Measurements from ENCODE around the gene ANO4.
"Not testable (repeated sequence)": the region's sequence is repeated elsewhere in the genome, so short reads cannot be mapped to it uniquely, and the experiment has no call there.

Gene ANO4

DNA sequence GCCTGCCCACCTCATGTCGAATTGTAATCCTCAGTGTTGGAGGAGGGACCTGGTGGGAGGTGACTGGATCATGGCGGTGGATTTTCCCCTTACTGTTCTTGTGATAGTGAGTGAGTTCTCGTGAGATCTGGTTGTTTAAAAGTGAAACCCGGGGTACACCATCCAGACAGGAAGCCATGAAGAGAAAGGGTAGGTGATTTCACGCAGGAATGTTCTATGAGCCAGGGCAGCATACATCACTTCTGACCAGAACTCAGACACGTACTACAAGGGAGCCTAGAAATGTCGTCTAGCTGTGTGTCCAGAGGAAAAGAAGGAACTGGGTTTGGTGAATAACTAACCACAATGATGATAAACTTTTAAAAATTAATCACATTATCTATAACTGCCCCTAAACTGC lies 80.6 kb downstream of the ANO4 start:
- DNase-seq (ENCODE audit: low spot score) = no peak

DNA sequence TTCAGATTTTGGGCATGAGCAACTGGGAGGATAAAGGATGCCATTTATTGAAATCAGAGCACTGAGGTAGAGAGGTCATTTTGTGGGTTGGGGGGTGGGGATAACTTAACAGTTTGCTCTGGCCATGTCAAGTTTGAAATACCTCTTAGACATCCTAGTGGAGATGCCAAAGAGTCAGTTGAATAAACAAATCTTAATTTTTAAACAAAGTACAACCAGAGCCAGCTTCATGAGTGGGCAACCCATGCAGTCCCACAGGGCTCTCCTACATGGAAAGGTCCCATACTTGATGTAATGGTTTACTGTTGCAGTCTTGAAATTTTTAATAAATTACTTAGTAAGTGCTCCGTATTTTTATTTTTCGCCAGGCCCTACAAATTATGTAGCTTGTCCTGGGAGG lies 81.2 kb downstream of the ANO4 start:
- DNase-seq (ENCODE audit: low spot score) = no peak

- DNase-seq (ENCODE audit: low spot score) = no peak
These were observed 83.2 kb downstream of the ANO4 start for GRCh38 chr12:100877776-100878175.

GRCh38 chr12:100895192-100895591 lies 100.6 kb downstream of the ANO4 start:
- no peak for DNase-seq (ENCODE audit: low spot score)

- DNase-seq (ENCODE audit: low spot score) = no peak
These were observed 101.6 kb downstream of the ANO4 start for GRCh38 chr12:100896192-100896591.

DNA sequence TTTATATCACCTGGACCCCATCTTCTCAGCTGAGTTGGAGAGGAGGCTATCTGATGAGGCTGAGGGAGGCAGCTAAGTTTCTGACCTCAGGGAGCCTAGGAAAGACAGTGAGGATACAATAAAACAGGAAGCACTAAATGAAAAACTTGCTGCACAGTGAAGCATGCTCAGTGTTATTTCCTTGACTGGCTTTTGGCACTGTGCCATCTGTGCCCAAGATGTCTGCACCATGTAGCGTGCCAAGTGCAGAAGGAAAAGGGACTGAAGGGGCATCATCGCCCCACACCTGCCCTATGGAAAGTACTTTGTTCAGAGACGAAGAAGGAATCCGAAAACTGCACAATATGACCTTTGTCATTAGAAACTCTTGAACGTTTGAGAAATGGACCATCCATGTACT lies 102.7 kb downstream of the ANO4 start:
- no peak for DNase-seq (ENCODE audit: low spot score)

DNA sequence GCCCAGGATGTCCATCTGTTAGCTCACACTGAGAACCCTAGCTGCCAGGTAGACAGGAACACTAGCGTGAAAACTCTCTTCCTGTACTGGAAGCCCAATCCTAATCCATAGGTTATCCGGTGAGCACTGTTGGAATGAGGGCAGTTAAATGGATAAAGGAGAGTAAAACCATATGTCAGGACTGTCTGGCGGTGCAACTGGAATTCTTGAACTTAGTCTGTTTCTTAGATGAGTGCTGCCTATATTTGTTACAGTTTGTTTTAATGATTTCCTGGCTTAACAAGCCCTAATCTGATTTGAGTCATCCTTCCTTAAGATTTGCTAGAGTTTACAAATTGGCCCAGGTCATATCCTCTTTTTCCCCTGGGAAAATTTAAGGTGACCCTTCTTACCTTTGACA lies 104.7 kb downstream of the ANO4 start:
- DNase-seq (ENCODE audit: low spot score) = no peak

DNA sequence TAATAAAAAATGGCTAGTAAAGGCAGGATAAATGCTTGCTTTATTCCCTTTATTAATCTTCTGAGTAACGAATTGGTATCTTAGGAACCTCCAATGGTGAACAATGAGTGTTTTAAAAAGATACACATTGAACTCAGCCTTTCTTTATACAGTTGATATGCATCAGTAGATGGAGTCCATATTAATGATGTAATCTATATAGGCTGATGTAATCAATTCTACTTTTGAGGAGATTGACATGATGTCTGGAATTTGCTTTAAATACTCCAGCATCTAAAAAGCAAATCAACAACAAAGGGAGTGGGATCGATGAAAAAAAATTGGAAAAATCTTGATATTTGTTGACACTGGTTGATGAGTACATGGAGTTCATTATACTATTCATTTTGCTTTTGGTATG lies 106.2 kb downstream of the ANO4 start:
- no peak for DNase-seq (ENCODE audit: low spot score)

- DNase-seq (ENCODE audit: low spot score) = no peak
These were observed 106.7 kb downstream of the ANO4 start for GRCh38 chr12:100901266-100901665.

DNA sequence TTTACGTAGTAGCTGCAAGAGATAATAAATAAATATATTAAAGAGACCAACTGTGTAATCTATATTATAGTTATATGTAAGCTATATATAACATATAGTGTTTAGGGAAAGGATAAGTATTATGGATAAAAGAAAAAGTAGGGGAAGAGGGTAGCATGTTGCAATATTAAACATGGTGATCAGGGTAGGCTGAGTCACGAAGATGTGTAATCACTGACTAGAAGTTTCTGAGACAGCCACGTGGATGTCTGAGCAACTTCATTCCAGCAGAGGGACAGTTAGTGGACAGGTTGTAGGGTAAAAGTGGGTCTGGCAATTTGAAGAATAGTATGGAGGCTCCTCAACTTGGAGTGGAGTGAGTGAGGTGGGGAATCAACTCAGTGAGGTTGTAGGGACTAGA lies 109.7 kb downstream of the ANO4 start:
- DNase-seq (ENCODE audit: low spot score) = no peak

DNA sequence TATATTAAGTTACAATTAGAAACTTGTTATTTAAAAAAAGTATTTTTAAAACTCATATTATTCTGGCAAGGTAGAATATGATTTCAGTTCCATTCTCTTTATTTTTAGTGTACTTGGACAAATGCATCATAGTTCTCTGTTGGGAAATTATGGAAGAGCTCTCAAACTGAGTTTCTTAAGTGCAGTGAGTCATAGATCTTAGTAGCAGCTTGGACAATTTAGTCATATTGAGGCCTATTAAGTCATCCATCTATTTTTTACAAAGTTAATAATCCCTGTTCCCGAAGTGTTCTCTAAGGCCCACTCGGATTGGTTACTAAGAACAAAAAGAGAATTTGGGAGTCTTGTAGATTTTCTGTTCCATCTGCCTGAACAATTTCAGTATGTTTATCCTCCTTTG lies 113.9 kb downstream of the ANO4 start:
- DNase-seq (ENCODE audit: low spot score) = no peak

GRCh38 chr12:100913872-100914592 lies 119.5 kb downstream of the ANO4 start:
- DNase-seq (ENCODE audit: low spot score) = no peak

DNA sequence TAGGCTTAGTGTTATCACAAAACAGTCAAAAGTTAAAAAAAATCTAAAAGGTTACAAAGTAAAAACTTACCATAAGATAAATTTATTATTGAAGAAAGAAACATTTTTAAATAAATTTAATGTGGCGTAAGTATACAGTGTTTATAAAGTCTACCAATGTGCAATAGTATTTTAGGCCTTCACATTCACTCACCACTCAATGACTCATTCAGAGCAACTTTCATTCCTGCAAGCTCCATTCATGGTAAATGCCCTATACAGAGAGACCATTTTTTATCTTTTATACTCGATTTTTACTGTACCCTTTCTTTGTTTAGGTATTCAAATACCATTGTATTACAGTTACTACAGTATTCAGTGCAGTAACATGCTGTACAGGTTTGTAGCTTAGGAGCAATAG lies 124.5 kb downstream of the ANO4 start:
- DNase-seq (ENCODE audit: low spot score) = no peak

- no peak for DNase-seq (ENCODE audit: low spot score)
These were observed 125.9 kb downstream of the ANO4 start for GRCh38 chr12:100920493-100920892.

GRCh38 chr12:100926669-100927248 lies 132.2 kb downstream of the ANO4 start:
- no peak for DNase-seq (ENCODE audit: low spot score)

DNA sequence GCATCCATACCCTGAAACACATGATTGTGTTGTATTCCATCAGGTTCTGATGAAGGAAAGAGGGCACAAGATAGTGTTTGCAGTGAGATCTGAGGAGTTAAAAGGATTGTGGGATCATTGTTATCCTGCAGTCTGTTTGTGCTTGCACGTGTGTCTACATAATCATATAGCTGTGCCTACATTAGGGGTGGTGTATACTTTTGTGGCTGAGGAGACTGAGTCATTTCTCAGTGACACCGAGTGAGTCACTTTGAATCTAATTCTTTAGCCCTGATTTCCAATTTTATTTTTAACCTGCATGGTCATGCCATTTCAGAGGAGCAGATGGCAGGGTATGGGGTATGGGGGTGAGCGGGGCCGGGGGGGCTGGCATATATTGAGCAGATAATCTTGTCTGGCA lies 133.2 kb downstream of the ANO4 start:
- DNase-seq (ENCODE audit: low spot score) = no peak

GRCh38 chr12:100932571-100932970 lies 138.0 kb downstream of the ANO4 start:
- no peak for DNase-seq (ENCODE audit: low spot score)

GRCh38 chr12:100933531-100933930 lies 139.0 kb downstream of the ANO4 start:
- not testable (repeated sequence) for DNase-seq (ENCODE audit: low spot score)

GRCh38 chr12:100935929-100936328 lies 141.4 kb downstream of the ANO4 start:
- DNase-seq (ENCODE audit: low spot score) = no peak

DNA sequence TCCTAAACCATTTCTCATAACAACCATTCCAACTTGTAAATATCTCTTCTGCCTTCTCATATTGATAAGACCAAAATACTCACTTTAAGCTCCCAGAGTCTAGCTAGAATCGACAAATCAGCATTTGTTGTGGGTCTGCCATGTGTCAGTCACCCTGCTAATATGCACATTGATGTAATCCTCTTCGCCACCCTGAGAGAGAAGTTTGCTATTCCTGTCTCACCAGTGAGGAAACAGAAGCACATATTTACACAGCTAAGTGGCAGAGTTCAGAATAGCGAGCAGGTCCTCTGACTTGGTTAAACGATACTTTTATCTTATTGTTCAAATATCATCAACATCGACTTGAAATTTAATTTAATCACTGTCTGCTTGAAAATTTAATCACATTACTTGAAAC lies 142.1 kb downstream of the ANO4 start:
- DNase-seq (ENCODE audit: low spot score) = no peak

- no peak for DNase-seq (ENCODE audit: low spot score)
These were observed 145.9 kb downstream of the ANO4 start for GRCh38 chr12:100940503-100940902.

DNA sequence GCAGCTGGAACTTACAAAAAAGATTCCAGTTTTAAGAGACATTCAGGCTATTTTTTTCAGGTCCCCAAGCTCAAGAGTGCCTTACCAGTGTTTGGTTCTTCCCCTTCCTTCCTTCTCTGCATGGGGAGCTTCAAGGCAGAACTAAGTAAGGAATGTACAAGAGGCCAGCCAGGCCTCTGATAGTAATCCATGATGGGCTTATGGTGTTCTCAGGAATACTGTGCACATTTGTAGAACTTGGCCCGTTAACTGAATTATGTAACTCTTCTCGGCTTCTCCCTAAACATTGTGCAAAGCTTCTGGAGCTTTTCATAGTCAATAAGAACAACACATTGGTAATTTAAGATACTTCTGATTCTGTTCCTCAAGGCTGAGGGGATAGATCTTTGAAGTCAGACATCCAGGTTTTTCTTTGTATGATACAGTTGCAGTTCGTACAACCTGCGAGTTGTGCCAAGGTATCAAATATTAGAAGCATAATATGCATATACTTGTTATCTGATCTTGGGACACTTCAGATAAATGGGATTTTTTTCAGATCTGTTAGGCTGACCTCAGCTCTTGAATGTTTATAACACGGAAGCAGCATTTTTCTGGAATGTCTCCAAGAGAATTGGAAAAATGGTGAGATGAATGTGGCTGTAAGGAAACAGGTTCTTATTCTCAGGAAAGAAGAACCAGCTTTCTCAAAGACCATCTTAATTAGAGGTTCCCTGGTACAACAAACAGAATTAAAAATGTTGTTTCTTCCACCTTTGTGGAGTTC lies 148.6 kb downstream of the ANO4 start:
- DNase-seq (ENCODE audit: low spot score) = no peak

- DNase-seq (ENCODE audit: low spot score) = no peak
These were observed 157.2 kb downstream of the ANO4 start for GRCh38 chr12:100951756-100952155.

Data from CD4-positive, alpha-beta T cell treated with Interleukin-6 at 100 ng/mL for 8 hours (primary cell).